ENCODE results near the gene MAGED1.

GRCh38 chrX:51870354-51870753 is 23.1 kb upstream of the MAGED1 start:
- TF ChIP-seq, protein P1, sequence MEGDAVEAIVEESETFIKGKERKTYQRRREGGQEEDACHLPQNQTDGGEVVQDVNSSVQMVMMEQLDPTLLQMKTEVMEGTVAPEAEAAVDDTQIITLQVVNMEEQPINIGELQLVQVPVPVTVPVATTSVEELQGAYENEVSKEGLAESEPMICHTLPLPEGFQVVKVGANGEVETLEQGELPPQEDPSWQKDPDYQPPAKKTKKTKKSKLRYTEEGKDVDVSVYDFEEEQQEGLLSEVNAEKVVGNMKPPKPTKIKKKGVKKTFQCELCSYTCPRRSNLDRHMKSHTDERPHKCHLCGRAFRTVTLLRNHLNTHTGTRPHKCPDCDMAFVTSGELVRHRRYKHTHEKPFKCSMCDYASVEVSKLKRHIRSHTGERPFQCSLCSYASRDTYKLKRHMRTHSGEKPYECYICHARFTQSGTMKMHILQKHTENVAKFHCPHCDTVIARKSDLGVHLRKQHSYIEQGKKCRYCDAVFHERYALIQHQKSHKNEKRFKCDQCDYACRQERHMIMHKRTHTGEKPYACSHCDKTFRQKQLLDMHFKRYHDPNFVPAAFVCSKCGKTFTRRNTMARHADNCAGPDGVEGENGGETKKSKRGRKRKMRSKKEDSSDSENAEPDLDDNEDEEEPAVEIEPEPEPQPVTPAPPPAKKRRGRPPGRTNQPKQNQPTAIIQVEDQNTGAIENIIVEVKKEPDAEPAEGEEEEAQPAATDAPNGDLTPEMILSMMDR (IDR thresholded peaks at IDR 0.05; ENCODE audit: low read depth, low read length, poor library complexity, severe bottlenecking): no peak
- no peak for TF ChIP-seq EZH2phosphoT487 (IDR thresholded peaks at IDR 0.05; ENCODE audit: borderline replicate concordance, low read length)
